ENCODE measurements around the gene THSD4.

The THSD4 gene

DNA sequence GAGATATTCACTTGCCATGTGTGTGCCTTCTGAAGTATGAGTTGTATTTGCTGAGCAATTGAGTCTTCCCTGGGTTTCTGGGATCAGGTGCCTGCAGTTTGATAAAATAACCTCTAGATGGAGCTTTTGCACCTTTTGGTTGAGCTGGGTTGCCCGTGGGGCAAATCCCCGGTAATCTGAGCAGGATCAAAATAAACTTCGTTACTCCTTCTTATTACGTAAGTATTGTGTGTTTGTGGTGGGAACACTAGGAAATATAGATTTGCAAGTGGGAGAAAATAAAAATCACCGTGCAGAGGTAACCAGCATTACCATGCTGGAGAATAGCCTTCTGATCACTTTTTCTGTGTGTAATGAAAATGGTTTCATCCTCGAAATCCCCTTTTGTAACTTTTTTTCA is 417.7 kb downstream of the THSD4 start:
- Histone ChIP-seq H3K27me3 (ENCODE audit: low read depth, low read length) (peaks cover 7% of the 10 kb centered on the region), H3K4me3 (ENCODE audit: low read length) (no peak overlapping the region), H3K9ac (ENCODE audit: low read length) (no peak overlapping the region), H3K27ac (ENCODE audit: low read length) (no peak overlapping the region), H3K4me1 (ENCODE audit: low read length) (peaks cover 14% of the 10 kb centered on the region), H3K79me2 (ENCODE audit: low read length) (no peaks in the 10 kb centered on the region), H3K9me3 (ENCODE audit: insufficient read depth, low read length) (no peaks in the 10 kb centered on the region), H3K36me3 (replicated peaks; ENCODE audit: low read depth, low read length) (no peaks in the 10 kb centered on the region), H2AFZ (ENCODE audit: low read depth, low read length) (no peak overlapping the region), H4K20me1 (ENCODE audit: insufficient read depth, low read length) (no peaks in the 10 kb centered on the region), H3K4me2 (ENCODE audit: low read length) (peak overlapping the region; percentile 37)
- TF ChIP-seq EZH2phosphoT487 (IDR thresholded peaks at IDR 0.05; ENCODE audit: low read depth): no peak
- TF ChIP-seq, protein P1, sequence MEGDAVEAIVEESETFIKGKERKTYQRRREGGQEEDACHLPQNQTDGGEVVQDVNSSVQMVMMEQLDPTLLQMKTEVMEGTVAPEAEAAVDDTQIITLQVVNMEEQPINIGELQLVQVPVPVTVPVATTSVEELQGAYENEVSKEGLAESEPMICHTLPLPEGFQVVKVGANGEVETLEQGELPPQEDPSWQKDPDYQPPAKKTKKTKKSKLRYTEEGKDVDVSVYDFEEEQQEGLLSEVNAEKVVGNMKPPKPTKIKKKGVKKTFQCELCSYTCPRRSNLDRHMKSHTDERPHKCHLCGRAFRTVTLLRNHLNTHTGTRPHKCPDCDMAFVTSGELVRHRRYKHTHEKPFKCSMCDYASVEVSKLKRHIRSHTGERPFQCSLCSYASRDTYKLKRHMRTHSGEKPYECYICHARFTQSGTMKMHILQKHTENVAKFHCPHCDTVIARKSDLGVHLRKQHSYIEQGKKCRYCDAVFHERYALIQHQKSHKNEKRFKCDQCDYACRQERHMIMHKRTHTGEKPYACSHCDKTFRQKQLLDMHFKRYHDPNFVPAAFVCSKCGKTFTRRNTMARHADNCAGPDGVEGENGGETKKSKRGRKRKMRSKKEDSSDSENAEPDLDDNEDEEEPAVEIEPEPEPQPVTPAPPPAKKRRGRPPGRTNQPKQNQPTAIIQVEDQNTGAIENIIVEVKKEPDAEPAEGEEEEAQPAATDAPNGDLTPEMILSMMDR (IDR thresholded peaks at IDR 0.05; ENCODE audit: low read depth, low read length): peak; percentile 85

DNA sequence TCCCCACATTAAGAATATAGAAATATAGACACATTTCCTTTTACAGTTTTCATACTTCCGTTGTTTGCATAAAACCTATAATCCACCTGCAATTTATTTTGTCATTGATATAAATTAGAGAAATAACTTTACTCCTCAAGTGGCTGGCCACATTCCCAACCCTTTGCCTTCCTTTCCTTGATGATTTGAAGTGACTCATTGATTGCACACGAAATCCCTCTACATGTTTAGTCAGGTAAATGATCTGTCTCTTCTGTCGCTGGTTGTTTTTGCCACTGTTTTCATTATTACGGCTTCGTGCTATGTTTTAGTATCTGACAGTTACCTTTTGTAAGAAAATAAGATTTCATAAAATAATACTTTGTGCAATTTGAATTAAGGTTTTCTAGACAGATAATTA is 422.9 kb downstream of the THSD4 start:
- TF ChIP-seq, protein P1 (IDR thresholded peaks at IDR 0.05; ENCODE audit: low read depth, low read length): no peak
- no peak for TF ChIP-seq EZH2phosphoT487 (IDR thresholded peaks at IDR 0.05; ENCODE audit: low read depth)
- Histone ChIP-seq H2AFZ (ENCODE audit: low read depth, low read length) (no peak overlapping the region), H3K9me3 (ENCODE audit: insufficient read depth, low read length) (no peaks in the 10 kb centered on the region), H3K36me3 (replicated peaks; ENCODE audit: low read depth, low read length) (no peaks in the 10 kb centered on the region), H3K9ac (ENCODE audit: low read length) (no peak overlapping the region), H3K4me2 (ENCODE audit: low read length) (no peak overlapping the region), H3K27ac (ENCODE audit: low read length) (no peak overlapping the region), H3K4me3 (ENCODE audit: low read length) (no peak overlapping the region), H4K20me1 (ENCODE audit: insufficient read depth, low read length) (no peaks in the 10 kb centered on the region), H3K27me3 (ENCODE audit: low read depth, low read length) (no peaks in the 10 kb centered on the region; the same call in 1 of the 2 replicates), H3K4me1 (ENCODE audit: low read length) (no peaks in the 10 kb centered on the region), H3K79me2 (ENCODE audit: low read length) (no peaks in the 10 kb centered on the region)

DNA sequence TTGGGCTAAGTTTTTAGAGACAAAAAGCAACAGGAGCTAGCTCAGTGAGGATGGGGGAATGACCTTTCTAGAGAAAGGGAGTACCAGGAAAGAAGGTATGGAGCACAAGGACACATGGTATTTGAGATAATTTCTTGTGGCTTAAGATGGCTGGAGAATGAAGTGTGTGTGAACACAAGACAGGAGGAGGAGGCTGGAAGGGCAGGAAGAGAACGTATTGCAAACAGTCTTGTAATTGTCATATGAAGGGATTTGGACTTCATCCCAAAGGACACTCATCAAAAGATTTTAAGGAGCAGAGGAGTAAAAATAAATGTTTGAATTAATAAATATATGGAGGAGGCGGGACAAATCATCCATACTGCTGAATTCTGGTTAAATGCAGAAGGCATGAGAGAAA is 426.5 kb downstream of the THSD4 start:
- Histone ChIP-seq H3K27ac (ENCODE audit: low read length) (no peak overlapping the region), H3K4me1 (ENCODE audit: low read length) (no peaks in the 10 kb centered on the region), H3K9ac (ENCODE audit: low read length) (no peak overlapping the region), H4K20me1 (ENCODE audit: insufficient read depth, low read length) (no peaks in the 10 kb centered on the region), H3K4me2 (ENCODE audit: low read length) (no peak overlapping the region), H3K27me3 (ENCODE audit: low read depth, low read length) (peaks cover 13% of the 10 kb centered on the region), H2AFZ (ENCODE audit: low read depth, low read length) (no peak overlapping the region), H3K4me3 (ENCODE audit: low read length) (no peak overlapping the region), H3K9me3 (ENCODE audit: insufficient read depth, low read length) (no peaks in the 10 kb centered on the region), H3K79me2 (ENCODE audit: low read length) (no peaks in the 10 kb centered on the region), H3K36me3 (replicated peaks; ENCODE audit: low read depth, low read length) (no peaks in the 10 kb centered on the region)
- TF ChIP-seq, protein P1 (IDR thresholded peaks at IDR 0.05; ENCODE audit: low read depth, low read length): no peak
- TF ChIP-seq EZH2phosphoT487 (IDR thresholded peaks at IDR 0.05; ENCODE audit: low read depth): no peak

DNA sequence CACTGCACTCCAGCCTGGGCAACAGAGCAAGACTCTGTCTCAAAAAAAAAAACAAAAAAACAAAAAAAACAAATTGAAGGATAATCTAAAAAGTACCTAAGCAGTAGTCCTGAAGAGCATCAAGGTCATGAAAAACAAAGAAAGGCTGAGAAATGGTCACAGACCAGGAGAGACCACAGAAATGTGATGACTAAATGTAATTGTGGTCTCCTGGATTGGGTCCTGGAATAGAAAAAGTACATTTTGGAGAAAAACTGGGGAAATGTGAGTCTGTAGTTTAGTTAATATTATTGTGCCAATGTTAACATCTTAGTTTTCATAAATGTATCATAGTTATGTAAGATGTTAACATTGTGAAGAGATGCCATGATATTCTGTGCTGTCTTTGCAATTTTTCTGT is 427.6 kb downstream of the THSD4 start:
- Histone ChIP-seq H3K36me3 (replicated peaks; ENCODE audit: low read depth, low read length) (no peaks in the 10 kb centered on the region), H3K9ac (ENCODE audit: low read length) (no peak overlapping the region), H3K27me3 (ENCODE audit: low read depth, low read length) (peaks cover 24% of the 10 kb centered on the region), H3K27ac (ENCODE audit: low read length) (no peak overlapping the region), H3K9me3 (ENCODE audit: insufficient read depth, low read length) (no peaks in the 10 kb centered on the region), H3K4me2 (ENCODE audit: low read length) (no peak overlapping the region), H3K4me3 (ENCODE audit: low read length) (no peak overlapping the region), H3K79me2 (ENCODE audit: low read length) (no peaks in the 10 kb centered on the region), H4K20me1 (ENCODE audit: insufficient read depth, low read length) (no peaks in the 10 kb centered on the region), H3K4me1 (ENCODE audit: low read length) (no peaks in the 10 kb centered on the region), H2AFZ (ENCODE audit: low read depth, low read length) (no peak overlapping the region)
- TF ChIP-seq, protein P1 (IDR thresholded peaks at IDR 0.05; ENCODE audit: low read depth, low read length): no peak
- TF ChIP-seq EZH2phosphoT487 (IDR thresholded peaks at IDR 0.05; ENCODE audit: low read depth): no peak

All from OCI-LY3 (cell line).